Epithelial cell of proximal tubule (primary cell): ENCODE measurements around the gene CDKN2AIP. TPM values are rescaled to one million over a fixed set of nuclear protein-coding genes. Genes with fewer than 3 reads are reported as not detected.
A peak's percentile ranks its signal among the peaks of the same experiment; 100 is the strongest.

ENCODE experiments used
- DNase-seq: peaks from one replicate; pipeline ENCODE4 v3.0.0-alpha.2; 2011; ENCODE audit warnings: low read depth
- H3K4me3 ChIP-seq: 2 replicates; pipeline ENCODE4 v1.5.1; 2011; ENCODE audit warnings: low read depth, mild to moderate bottlenecking, low read length
- CTCF ChIP-seq: conservative IDR thresholded peaks from 2 replicates; pipeline ENCODE4 v1.5.1; 2012; ENCODE audit warnings: low read depth, mild to moderate bottlenecking, low read length
- total RNA-seq: library from RNA; depleted of rRNA; stranded (reverse); fragments of >200 nt; gene quantifications from 2 replicates; pipeline ENCODE4 v1.2.3, GENCODE V29; 2015

CDKN2AIP gene
- total RNA-seq, 1 donor from 2014 or later: 25.5 TPM

GRCh38 chr4:183412821-183413220, 31.6 kb upstream of the CDKN2AIP start:
- no peak overlapping the region for H3K4me3 ChIP-seq
- no peak for TF ChIP-seq CTCF
- DNase-seq: no peak

GRCh38 chr4:183413234-183414200, 30.9 kb upstream of the CDKN2AIP start:
- DNase-seq: no peak
- TF ChIP-seq CTCF: no peak
- no peak overlapping the region for H3K4me3 ChIP-seq

GRCh38 chr4:183416879-183417755, 27.3 kb upstream of the CDKN2AIP start:
- no peak for TF ChIP-seq CTCF
- no peak overlapping the region for H3K4me3 ChIP-seq
- DNase-seq: no peak

GRCh38 chr4:183422962-183423631, 21.3 kb upstream of the CDKN2AIP start:
- no peak for TF ChIP-seq CTCF
- H3K4me3 ChIP-seq: no peak overlapping the region
- DNase-seq: peak; percentile 82

- TF ChIP-seq CTCF: no peak
- no peak overlapping the region for H3K4me3 ChIP-seq
- DNase-seq: no peak
Measured at GRCh38 chr4:183424109-183424744, 20.2 kb upstream of the CDKN2AIP start.

GRCh38 chr4:183426507-183426906, 17.9 kb upstream of the CDKN2AIP start:
- TF ChIP-seq CTCF: no peak
- DNase-seq: no peak
- no peak overlapping the region for H3K4me3 ChIP-seq
